HEK293 (cell line): Measurements from ENCODE around the gene TRAM1L1.

ENCODE experiments used
- CTCF ChIP-seq: fragments of 450-650 bp; formaldehyde crosslinking; IDR thresholded peaks from 2 replicates; pipeline ENCODE4 v1.5.1; 2016; ENCODE audit warnings: missing biosample characterization, missing genetic modification characterization
- PRDM4 ChIP-seq: fragments of 450-650 bp; formaldehyde crosslinking; IDR thresholded peaks from 2 replicates; pipeline ENCODE4 v1.5.1; 2017; ENCODE audit warnings: missing biosample characterization, missing genetic modification characterization
- REST ChIP-seq: fragments of 450-650 bp; formaldehyde crosslinking; IDR thresholded peaks from 2 replicates; pipeline ENCODE4 v1.5.1; 2016; ENCODE audit warnings: missing biosample characterization, missing genetic modification characterization
- ZBTB10 ChIP-seq: fragments of 450-650 bp; formaldehyde crosslinking; IDR thresholded peaks from 2 replicates; pipeline ENCODE4 v1.5.1; 2016; ENCODE audit warnings: missing biosample characterization, missing genetic modification characterization
- ZNF112 ChIP-seq: fragments of 450-650 bp; formaldehyde crosslinking; IDR thresholded peaks from 2 replicates; pipeline ENCODE4 v1.5.0; 2017; ENCODE audit warnings: missing biosample characterization, missing genetic modification characterization
- ZNF239 ChIP-seq: fragments of 450-650 bp; formaldehyde crosslinking; IDR thresholded peaks from 2 replicates; pipeline ENCODE4 v1.5.1; 2016; ENCODE audit warnings: missing biosample characterization, missing genetic modification characterization
- ZNF518A ChIP-seq: fragments of 450-650 bp; formaldehyde crosslinking; conservative IDR thresholded peaks from 2 replicates; pipeline ENCODE4 v1.5.1; 2016; ENCODE audit warnings: low read depth, missing biosample characterization, missing genetic modification characterization
- ZNF561 ChIP-seq: fragments of 450-650 bp; IDR thresholded peaks from 2 replicates; pipeline ENCODE4 v1.5.1; 2018; ENCODE audit warnings: missing biosample characterization, missing genetic modification characterization, borderline replicate concordance
- ZNF660 ChIP-seq: fragments of 450-650 bp; IDR thresholded peaks from 2 replicates; pipeline ENCODE4 v1.5.1; 2018; ENCODE audit warnings: missing biosample characterization, mild to moderate bottlenecking, missing genetic modification characterization
- ZNF843 ChIP-seq: fragments of 450-650 bp; formaldehyde crosslinking; IDR thresholded peaks from 2 replicates; pipeline ENCODE4 v1.5.1; 2016; ENCODE audit warnings: missing biosample characterization, missing genetic modification characterization

GRCh38 chr4:117042962-117043361 is 42.4 kb downstream of the TRAM1L1 start:
- TF ChIP-seq CTCF (tag by site-specific recombination) = no peak
- TF ChIP-seq PRDM4 (tag by site-specific recombination) = no peak
- no peak for TF ChIP-seq ZNF660 (tag by site-specific recombination)
- TF ChIP-seq REST (tag by site-specific recombination) = no peak
- no peak for TF ChIP-seq ZNF112
- TF ChIP-seq ZNF239 (tag by site-specific recombination) = no peak
- no peak for TF ChIP-seq ZBTB10
- no peak for TF ChIP-seq ZNF561 (tag by site-specific recombination)
- TF ChIP-seq ZNF518A (tag by site-specific recombination) = no peak
- no peak for TF ChIP-seq ZNF843 (tag by site-specific recombination)
